Epidermal melanocyte (primary cell): ENCODE data around the gene WDHD1.
"Not testable (repeated sequence)": the region's sequence is repeated elsewhere in the genome, so short reads cannot be mapped to it uniquely, and the experiment has no call there.

ENCODE experiments used
- DNase-seq: peaks from one replicate; pipeline ENCODE4 v3.0.0; 2011; ENCODE audit warnings: low spot score; ENCODE audit not compliant: insufficient read length

Gene WDHD1

DNA sequence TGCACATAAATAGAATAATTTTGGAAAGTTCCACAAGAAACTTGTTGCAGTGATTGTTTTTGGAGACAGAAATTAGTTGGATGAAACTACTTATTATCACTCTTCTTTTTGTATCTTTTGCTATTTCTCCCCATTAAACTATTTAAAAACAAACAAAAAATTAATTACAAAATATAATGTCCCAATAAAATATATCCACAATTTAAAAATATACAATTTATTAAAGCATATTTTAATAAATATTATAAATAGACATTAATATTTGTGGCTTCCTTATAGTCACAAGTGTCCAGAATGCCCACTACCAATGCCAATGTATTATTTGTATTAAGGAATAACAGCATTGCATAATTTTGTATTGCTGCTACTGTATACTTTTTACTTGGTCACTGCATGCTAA lies 71.8 kb downstream of the WDHD1 start:
- DNase-seq, result no peak

DNA sequence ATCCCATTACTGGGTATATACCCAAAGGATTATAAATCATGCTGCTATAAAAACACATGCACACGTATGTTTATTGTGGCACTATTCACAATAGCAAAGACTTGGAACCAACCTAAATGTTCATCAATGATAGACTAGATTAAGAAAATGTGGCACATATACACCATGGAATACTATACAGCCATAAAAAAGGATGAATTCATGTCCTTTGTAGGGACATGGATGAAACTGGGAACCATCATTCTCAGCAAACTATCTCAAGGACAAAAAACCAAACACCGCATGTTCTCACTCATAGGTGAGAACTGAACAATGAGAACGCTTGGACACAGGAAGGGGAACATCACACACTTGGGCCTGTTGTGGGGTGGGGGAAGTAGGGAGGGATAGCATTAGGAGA lies 73.3 kb downstream of the WDHD1 start:
- not testable (repeated sequence) for DNase-seq

DNA sequence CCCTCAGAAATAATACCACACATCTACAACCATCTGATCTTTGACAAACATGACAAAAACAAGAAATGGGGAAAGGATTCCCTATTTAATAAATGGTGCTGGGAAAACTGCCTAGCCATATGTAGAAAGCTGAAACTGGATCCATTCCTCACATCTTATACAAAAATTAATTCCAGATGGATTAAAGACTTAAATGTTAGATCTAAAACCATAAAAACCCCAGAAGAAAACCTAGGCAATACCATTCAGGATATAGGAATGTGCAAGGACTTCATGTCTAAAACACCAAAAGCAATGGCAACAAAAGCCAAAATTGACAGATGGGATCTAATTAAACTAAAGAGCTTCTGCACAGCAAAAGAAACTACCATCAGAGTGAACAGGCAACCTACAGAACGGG lies 74.1 kb downstream of the WDHD1 start:
- DNase-seq, result not testable (repeated sequence)

DNA sequence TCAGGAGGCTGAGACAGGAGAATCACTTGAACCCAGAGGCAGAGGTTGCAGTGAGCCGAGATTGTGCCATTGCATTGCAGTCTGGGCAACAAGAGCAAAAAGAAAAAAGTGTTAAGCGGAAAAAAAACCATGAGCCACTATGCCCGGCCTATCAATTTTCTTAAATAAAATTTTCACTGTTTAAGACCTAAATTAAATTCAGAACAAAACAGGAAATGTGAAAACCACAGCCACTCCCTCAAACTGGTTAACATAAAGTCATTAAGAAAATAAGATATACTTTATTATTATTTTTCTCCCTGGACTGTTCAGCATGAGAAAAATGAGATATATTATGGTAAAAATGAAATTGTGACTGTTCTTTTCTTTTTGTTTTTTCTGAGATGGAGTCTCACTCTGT lies 79.7 kb downstream of the WDHD1 start:
- DNase-seq, result no peak

DNA sequence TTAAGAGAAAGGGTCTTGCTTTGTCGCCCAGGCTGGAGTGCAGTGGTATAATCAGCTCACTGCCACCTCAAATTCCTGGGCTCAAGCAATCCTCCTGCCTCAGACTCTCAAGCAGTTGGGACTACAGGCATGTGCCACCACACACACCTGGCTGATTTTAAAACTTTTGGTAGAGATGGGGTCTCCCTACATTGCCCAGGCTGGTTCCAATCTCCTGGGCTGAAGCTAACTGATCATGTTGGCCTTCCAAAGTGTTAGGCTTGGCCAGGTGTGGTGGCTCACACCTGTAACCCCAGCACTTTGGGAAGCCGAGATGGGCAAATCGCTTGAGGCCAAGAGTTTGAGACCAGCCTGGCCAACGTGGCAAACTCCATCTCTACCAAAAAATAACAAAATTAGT lies 80.4 kb downstream of the WDHD1 start:
- DNase-seq, result no peak

- DNase-seq, result no peak
Observed at GRCh38 chr14:54944737-54945391, 82.0 kb downstream of the WDHD1 start.

DNA sequence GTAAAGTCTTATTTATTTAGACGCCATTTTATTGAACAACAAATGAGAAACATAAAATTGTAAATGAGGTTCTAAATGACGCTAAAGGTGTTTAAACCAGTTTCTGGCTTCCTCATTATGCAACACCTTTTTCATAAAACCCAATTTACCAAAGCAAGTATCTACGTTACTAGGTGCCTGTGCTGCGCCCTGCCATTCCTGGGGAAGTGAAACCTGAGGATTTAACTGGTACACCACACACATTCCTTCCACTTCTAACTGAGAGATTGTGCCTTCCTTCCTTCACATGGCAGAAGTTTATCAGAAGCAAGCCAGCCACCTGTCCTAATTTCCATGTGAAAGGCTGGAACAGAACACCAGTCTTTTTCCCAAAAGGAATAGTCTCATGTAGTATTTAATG lies 84.0 kb downstream of the WDHD1 start:
- DNase-seq, result no peak

- DNase-seq, result no peak
Observed at GRCh38 chr14:54936816-54937215, 90.1 kb downstream of the WDHD1 start.

DNA sequence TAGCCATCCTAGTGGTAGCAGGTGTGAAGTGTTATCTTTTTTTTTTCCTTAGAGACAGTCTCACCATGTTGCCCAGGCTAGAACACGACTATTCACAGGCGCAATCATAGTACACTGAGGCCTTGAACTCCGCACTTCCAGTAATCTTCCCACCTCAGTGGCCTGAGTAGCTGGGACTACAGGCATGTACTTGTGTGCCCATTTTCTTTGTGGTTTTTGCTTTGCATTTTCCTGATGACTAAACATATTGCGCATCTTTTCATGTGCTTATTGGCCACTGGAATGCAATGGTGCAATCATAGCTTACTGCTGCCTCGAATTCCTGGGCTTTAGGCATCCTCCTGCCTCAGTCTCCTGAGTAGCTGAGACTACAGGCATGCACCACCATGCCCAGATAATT lies 90.9 kb downstream of the WDHD1 start:
- no peak for DNase-seq

DNA sequence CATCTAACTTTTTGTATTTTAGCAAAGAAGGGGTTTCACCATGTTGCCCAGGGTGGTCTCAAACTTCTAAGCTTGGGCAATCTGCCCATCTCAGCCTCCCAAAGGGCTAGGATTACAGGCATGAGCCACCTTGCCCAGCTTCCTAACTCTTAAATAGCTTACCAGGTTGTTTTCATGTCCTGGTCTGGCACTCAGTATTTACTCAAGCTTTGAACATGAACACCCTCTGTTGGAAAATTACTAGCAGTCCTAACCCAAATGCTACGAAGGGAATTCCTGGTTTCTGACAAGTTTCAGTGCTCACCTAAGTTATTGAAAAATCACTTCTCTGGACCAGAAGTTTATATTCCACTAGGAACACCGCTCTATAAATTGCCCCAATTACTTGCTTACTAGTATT lies 91.8 kb downstream of the WDHD1 start:
- DNase-seq, result no peak

DNA sequence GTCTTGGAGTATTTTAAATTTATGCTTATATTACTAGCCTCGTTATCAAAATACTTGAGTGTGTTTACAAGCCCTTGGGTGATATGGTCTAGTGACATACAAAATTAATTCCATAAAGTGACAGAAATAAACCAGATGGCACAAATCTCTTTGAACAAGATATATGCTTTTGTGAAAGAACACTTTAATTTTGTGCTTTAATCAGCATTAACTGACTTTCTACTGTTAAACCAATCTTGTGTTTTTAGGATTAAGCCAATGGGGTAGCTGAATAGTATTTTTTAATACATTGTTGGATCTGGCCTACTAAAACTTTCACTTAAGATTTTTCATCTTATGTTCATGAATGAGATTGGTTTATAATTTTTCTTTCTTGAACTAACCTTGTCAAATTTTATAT lies 93.9 kb downstream of the WDHD1 start:
- DNase-seq, result no peak

GRCh38 chr14:54931598-54932340 lies 95.1 kb downstream of the WDHD1 start:
- no peak for DNase-seq

GRCh38 chr14:54931101-54931500 lies 95.8 kb downstream of the WDHD1 start:
- DNase-seq, result no peak

- DNase-seq, result no peak
Observed at GRCh38 chr14:54929556-54929955, 97.3 kb downstream of the WDHD1 start.

GRCh38 chr14:54928216-54928615 lies 98.7 kb downstream of the WDHD1 start:
- DNase-seq, result no peak

GRCh38 chr14:54927551-54927950 lies 99.3 kb downstream of the WDHD1 start:
- no peak for DNase-seq

DNA sequence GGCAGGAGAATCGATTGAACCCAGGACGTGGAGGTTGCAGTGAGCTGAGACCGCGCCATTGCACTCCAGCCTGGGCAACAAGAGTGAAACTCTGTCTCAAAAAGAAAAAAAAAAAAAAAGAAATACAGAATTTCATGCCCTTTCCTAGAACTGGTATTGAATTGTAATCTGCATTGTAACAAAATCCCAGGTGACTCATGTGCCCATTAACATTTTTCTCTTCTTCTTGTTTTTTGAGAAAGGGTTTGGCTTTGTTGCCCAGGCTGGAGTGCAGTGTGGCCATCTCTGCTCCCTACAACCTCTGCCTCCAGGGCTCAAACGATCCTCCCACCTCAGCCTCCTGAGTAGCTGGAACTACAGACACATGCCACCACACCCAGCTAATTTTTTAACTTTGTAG lies 100.3 kb downstream of the WDHD1 start:
- DNase-seq, result not testable (repeated sequence)

DNA sequence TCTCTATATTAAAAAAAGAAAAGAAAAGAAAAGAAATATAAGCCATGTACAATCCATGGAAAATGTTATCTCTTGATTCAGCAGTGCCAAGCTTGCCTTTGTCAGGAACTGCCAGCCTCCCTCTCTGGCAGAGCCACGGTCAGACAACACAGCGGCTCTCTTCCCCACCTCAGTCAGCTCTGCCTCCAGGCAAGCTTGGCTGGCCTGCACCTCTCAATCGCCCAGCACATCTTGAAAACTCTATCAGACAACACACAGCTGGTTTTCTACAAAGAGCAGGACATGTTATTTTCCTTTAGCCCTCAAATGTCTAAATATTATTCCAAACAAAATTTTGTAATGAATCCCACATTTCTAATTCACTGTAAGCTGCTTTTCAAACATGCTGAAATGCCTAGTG lies 104.3 kb downstream of the WDHD1 start:
- no peak for DNase-seq

- no peak for DNase-seq
Observed at GRCh38 chr14:54920052-54920451, 106.8 kb downstream of the WDHD1 start.

DNA sequence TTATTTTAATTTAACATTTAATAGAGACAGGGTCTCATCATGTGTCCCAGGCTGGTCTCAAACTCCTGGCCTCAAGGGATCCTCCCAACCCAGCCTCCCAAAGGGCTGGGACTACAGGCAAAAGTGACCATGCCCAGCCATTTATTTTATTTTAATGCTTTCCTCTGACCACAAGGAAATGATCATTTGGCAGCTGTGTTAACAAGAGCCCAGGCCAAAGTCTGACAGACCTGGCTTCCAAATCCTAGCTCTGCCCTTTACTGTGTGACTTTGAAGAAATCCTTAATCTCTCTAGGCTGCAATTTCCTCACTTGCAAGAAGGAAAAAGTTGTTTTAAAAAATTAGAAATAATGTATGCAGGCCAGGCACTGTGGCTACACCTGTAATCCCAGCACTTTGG lies 107.6 kb downstream of the WDHD1 start:
- no peak for DNase-seq

DNA sequence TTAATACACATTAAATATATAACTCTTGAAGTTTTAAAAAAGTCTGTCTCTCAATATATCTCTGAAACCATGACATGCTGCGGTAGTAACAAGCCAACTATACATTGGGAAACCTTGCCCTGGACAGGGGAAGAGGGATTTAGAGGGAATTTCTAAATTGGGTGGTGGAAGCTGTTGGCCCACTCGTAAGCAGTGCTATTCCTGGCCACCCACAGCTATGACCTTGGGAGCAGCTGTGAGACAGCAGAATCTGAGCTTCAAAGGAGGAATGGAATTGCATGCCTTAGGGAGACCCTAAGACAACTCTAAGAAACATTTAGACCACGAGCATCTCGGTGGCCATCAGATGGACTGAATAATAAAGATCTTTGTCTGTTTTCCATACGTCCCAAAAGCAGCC lies 108.5 kb downstream of the WDHD1 start:
- no peak for DNase-seq

GRCh38 chr14:54916101-54916500 lies 110.8 kb downstream of the WDHD1 start:
- no peak for DNase-seq
